Coronary artery (tissue), 2 donors: ENCODE results near the gene SMLR1.

Experiments used
- DNase-seq: peaks from one replicate; pipeline ENCODE4 v3.0.0-alpha.2; 2017; ENCODE audit warnings: low spot score
- H3K27ac ChIP-seq, 2 donors: fragments of 200-600 bp; sonication (generic); one replicate each; pipeline ENCODE4 v1.5.1; 2016 to 2019
- H3K4me3 ChIP-seq: fragments of 200-600 bp; sonication (generic); 2 replicates; pipeline ENCODE4 v1.5.1; 2016; ENCODE audit warnings: mild to moderate bottlenecking, moderate library complexity
- TF ChIP-seq, protein P1 (sequence below): fragments of 200-600 bp; sonication (generic); IDR thresholded peaks from one replicate; pipeline ENCODE4 v1.5.1; 2019; ENCODE audit warnings: antibody characterized with exemption

SMLR1 gene

DNA sequence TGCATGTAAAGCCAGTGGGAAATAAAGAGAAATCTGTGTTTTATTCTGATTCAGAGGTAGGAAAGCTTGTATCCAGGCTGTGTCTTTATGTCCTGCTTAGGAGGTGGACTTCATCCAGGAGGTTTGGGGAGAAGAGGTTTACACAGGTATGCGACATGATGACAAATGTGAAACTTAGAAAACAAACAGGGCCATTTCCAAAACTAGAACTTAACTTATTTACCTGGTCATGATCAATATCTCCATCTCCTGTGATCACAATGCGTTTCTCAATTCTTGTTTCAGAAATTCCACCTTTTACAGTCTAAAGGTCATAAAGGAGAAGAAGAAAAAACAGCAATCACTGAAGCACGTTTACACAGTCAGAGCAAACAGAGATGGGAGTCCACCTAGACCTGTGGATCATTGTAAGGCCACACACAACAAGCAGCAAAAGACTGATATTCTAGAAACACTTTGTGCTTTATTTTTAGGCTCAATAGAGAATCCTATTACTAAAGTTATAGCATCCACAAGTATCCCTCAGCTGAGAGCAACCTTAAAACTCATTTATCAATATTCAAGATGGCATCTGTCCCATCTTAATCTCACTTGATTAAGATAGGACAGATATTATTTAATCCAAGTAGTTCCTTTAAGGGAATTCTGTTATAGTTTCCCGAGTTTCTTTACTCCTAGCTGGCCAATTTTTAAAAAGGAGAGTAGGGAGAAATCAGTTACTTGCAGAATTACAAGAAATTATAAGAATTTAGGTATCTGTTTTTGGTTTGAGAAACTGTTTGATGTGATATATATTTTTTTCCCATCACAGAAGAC lies 36.4 kb downstream of the SMLR1 start:
- H3K27ac ChIP-seq, result no peak overlapping the region
- TF ChIP-seq, protein P1, sequence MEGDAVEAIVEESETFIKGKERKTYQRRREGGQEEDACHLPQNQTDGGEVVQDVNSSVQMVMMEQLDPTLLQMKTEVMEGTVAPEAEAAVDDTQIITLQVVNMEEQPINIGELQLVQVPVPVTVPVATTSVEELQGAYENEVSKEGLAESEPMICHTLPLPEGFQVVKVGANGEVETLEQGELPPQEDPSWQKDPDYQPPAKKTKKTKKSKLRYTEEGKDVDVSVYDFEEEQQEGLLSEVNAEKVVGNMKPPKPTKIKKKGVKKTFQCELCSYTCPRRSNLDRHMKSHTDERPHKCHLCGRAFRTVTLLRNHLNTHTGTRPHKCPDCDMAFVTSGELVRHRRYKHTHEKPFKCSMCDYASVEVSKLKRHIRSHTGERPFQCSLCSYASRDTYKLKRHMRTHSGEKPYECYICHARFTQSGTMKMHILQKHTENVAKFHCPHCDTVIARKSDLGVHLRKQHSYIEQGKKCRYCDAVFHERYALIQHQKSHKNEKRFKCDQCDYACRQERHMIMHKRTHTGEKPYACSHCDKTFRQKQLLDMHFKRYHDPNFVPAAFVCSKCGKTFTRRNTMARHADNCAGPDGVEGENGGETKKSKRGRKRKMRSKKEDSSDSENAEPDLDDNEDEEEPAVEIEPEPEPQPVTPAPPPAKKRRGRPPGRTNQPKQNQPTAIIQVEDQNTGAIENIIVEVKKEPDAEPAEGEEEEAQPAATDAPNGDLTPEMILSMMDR, result no peak
- no peak overlapping the region for H3K4me3 ChIP-seq
- no peak for DNase-seq

DNA sequence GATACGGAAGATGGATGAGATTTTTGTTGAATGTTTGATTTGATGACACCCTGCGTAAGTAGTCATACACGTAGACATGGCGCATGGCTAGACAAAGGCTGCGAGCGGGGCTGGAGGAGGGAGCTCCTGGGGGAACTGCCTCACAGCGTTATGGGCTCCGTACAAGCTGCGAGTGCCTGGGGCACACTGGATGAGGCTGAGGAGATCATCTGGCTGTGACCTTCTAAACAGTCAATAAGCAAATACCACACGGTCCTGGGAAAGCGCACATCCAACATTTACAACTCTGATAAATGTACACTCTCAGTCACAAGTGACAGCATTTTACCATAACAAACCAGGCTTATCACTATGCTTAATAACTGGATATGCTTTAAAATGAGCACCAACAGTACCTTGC lies 37.1 kb downstream of the SMLR1 start:
- H3K4me3 ChIP-seq, result no peak overlapping the region
- no peak overlapping the region for H3K27ac ChIP-seq
- TF ChIP-seq, protein P1, result no peak
- DNase-seq, result no peak

DNA sequence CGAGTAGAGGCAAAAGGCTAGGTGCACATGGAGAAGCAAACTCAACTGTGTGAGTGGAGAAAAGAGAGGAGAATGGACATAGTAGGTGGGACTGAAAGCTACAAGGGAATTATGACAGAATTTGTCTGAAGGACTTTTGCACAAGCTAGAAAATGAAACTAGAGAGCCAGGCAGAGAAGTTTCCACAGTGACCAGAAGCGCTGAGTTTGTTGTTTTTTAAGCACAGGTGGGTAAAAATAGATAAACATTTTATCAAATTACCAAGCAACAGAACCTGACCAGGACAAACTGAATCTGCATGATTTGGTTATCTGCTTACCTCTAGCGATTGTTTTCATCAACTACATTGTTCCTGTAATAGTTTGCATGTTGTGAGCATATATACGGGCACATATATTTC lies 38.6 kb downstream of the SMLR1 start:
- Histone ChIP-seq H3K27ac (no peak overlapping the region), H3K4me3 (no peak overlapping the region)
- TF ChIP-seq, protein P1, result no peak
- DNase-seq, result no peak

DNA sequence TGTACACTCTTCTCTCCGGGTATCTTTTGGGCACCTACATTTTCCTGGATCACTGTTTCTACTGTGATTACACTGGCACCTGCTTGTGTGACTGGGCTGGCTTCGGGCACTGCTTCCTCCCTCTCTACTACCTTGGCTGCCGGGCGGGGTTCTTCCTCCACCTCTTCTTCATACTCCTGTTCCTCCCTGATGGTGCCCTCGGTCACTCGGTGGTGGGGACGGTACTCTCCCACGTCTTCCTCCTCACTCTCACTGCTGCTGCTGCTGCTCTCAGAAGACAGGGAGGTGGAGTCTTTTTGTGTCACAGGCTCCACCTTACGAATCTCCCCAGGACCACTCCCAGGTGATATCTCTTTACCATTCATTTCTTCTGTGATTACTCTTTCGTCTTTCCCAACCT lies 42.5 kb downstream of the SMLR1 start:
- no peak overlapping the region for H3K27ac ChIP-seq
- no peak overlapping the region for H3K4me3 ChIP-seq
- TF ChIP-seq, protein P1, result no peak
- DNase-seq, result no peak

DNA sequence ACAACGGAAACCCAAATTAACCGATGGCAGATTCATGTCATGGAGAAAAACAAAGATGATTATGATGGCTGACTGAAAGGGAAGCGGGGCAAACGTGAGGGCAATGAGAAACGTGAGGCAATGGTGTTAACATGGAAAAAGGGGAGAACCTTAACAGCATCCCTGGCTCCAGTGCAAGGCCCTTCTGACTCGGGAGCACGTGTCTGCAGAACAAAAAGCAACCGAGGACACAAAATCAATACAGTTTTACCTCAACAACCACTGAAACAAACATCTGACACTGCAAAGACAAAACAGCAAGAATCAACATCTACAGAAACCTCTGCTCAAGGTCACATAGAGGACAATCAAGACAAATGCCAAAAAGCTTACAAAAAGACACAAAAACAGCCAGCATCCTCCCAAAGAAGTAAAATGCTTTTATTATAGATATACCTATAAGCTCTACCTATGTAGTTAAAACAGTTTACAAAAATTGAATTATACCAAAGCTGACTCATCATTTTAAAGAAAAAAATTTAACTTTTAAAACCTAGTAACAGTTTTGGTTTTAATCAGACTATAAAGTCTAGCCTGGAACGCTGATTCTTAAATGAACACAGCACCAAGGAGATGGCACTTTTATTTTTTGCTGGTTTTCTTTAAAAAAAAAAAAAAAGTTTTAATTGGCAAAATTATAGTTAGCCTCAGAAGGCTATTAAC lies 43.1 kb downstream of the SMLR1 start:
- Histone ChIP-seq H3K4me3 (no peak overlapping the region), H3K27ac (no peak overlapping the region)
- no peak for DNase-seq
- TF ChIP-seq, protein P1, result no peak

DNA sequence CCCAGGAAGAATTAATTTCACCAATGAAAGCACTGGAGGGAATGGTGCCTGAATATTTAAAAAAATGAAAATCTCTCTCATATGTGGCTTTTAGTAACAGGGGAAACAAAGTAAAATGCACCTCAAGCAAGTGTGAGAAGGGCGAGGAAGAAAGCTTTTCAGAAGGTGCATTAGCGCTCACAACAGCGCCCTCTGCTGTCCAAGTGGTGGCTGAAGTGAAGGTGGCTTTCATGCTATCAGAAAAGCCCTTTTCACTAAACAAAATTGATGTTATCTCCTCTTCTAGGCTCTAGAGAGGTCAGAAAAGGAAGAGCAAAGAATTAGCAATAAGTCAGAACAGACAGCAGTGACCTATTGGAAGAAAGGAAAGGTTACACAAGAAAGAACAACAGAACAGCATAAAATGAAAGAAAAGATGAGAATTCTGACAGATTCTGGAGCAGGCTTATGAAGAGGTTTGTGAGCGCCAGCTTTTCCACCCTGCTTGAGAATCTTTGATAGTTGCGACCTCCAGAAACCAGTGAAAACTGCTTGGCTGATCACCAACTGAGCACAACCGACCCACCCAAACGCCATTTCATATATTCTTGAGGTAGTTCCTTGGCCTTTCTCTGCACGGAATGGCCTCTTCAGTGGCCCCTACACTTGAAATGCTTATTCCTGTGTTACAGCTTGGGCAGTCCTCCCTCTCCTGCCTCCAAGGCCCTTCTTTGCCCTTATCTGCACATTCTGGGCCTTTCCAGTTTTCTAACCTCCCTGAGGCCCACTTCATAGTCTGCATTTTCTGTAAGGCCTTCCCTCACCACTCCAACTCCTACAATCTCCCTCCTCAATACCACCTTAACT lies 45.3 kb downstream of the SMLR1 start:
- H3K27ac ChIP-seq, result no peak overlapping the region
- no peak overlapping the region for H3K4me3 ChIP-seq
- TF ChIP-seq, protein P1, result peak; percentile 81
- no peak for DNase-seq
